PC-3 (cell line): ENCODE results near the gene PARVA. TPM values are rescaled to one million over a fixed set of nuclear protein-coding genes. Genes with fewer than 3 reads are reported as not detected.

Source experiments
- ATAC-seq: fragments of 200-7000 bp; cut with Tn5 transposase; 2 replicates; pipeline ENCODE4 v1.9.1; 2020; ENCODE audit warnings: mild to moderate bottlenecking, moderate library complexity
- BruUV-seq: library from RNA; stranded (reverse); fragments of 400-500 nt; replicated peaks from 2 replicates; lab custom pipeline; 2021; lab: Mats Ljungman, UMichigan
- CTCF ChIA-PET: fragments of 300-600 bp; sonication (Branson Sonifier 250); formaldehyde crosslinking; loops from one replicate; lab custom pipeline; 2022; ENCODE audit warnings: antibody characterized with exemption; lab: Charles Lee
- POLR2A ChIA-PET: fragments of 300-600 bp; sonication (Branson Sonifier 250); formaldehyde crosslinking; loops from one replicate; lab custom pipeline; 2022; ENCODE audit warnings: antibody characterized with exemption; ENCODE audit not compliant: unreplicated experiment; lab: Charles Lee
- DNase-seq: peaks from one replicate; pipeline ENCODE4 v3.0.0-alpha.2; 2015
- H2AFZ ChIP-seq: fragments of 300-600 bp; sonication (generic); 2 replicates; pipeline ENCODE4 v1.6.0; 2016; ENCODE audit warnings: antibody characterized with exemption, low read length
- H3F3A ChIP-seq: fragments of 300-600 bp; sonication (generic); one replicate; pipeline ENCODE4 v1.6.0; 2017; ENCODE audit warnings: antibody characterized with exemption, low read length, control low read depth, mild to moderate bottlenecking; ENCODE audit not compliant: unreplicated experiment
- H3K27ac ChIP-seq: fragments of 300-600 bp; sonication (generic); 2 replicates; pipeline ENCODE4 v1.5.1; 2016; ENCODE audit warnings: mild to moderate bottlenecking, low read length
- H3K27me3 ChIP-seq: fragments of 300-600 bp; sonication (generic); 2 replicates; pipeline ENCODE4 v1.6.1; 2016; ENCODE audit warnings: low read length, mixed read lengths
- H3K36me3 ChIP-seq: fragments of 300-600 bp; sonication (generic); 2 replicates; pipeline ENCODE4 v1.6.1; 2016; ENCODE audit warnings: low read depth, mixed run types, low read length, mixed read lengths
- H3K4me1 ChIP-seq: fragments of 300-600 bp; sonication (generic); 2 replicates; pipeline ENCODE4 v1.5.1; 2016; ENCODE audit warnings: low read length; ENCODE audit not compliant: insufficient read depth
- H3K4me2 ChIP-seq: fragments of 300-600 bp; sonication (generic); 2 replicates; pipeline ENCODE4 v1.6.0; 2016; ENCODE audit warnings: low read length
- H3K4me3 ChIP-seq: fragments of 300-600 bp; sonication (generic); 2 replicates; pipeline ENCODE4 v1.5.1; 2016; ENCODE audit warnings: mild to moderate bottlenecking, low read length, mixed read lengths
- H3K79me2 ChIP-seq: fragments of 300-600 bp; sonication (generic); 2 replicates; pipeline ENCODE4 v1.6.1; 2017; ENCODE audit warnings: low read length, mixed read lengths
- H3K9ac ChIP-seq: fragments of 300-600 bp; sonication (generic); 2 replicates; pipeline ENCODE4 v1.6.0; 2016; ENCODE audit warnings: mild to moderate bottlenecking, low read length
- H3K9me2 ChIP-seq: fragments of 300-600 bp; sonication (generic); replicated peaks from 2 replicates; pipeline ENCODE4 v1.6.1; 2016; ENCODE audit warnings: mixed run types, low read length, mixed read lengths
- H3K9me3 ChIP-seq: fragments of 300-600 bp; sonication (generic); 2 replicates; pipeline ENCODE4 v1.6.1; 2016; ENCODE audit warnings: low read length, mixed read lengths
- H4K20me1 ChIP-seq: fragments of 300-600 bp; sonication (generic); 2 replicates; pipeline ENCODE4 v1.6.1; 2016; ENCODE audit warnings: low read length, mixed read lengths
- CTCF ChIP-seq: fragments of 300-600 bp; sonication (generic); conservative IDR thresholded peaks from 2 replicates; pipeline ENCODE4 v1.5.1; 2017; ENCODE audit warnings: antibody characterized with exemption, low read depth, mild to moderate bottlenecking, low read length
- EZH2 ChIP-seq: fragments of 300-600 bp; sonication (generic); IDR thresholded peaks from one replicate; pipeline ENCODE4 v1.6.1; 2017; ENCODE audit warnings: antibody characterized with exemption, mild to moderate bottlenecking, low read length; ENCODE audit not compliant: unreplicated experiment
- EZH2phosphoT487 ChIP-seq: fragments of 300-600 bp; sonication (generic); IDR thresholded peaks from 2 replicates; pipeline ENCODE4 v1.6.1; 2018; ENCODE audit warnings: mild to moderate bottlenecking, antibody characterized with exemption, low read length, borderline replicate concordance
- intact Hi-C: fragments of 100-400 bp; cut with micrococcal nuclease; formaldehyde crosslinking; loops from 2 replicates; pipeline ENCODE4 v1.9.0; 2023
- total RNA-seq: library from RNA; depleted of rRNA; stranded (reverse); fragments of >200 nt; gene quantifications from 2 replicates; pipeline ENCODE4 v1.2.3, GENCODE V29; 2014

The PARVA gene
- total RNA-seq, 1 experiment from 2014 or later, result 13.5 TPM

- no peak overlapping the region for H3K27ac ChIP-seq
- no peak overlapping the region for H3K9ac ChIP-seq
- no peaks in the 10 kb centered on the region for H3K36me3 ChIP-seq
- H3K9me2 ChIP-seq, result no peaks in the 10 kb centered on the region
- peak overlapping the region; percentile 84; the same call in 1 of the 2 replicates for H3K4me3 ChIP-seq
- TF ChIP-seq CTCF (no peak), EZH2phosphoT487 (no peak), EZH2 (no peak)
- H2AFZ ChIP-seq, result peak overlapping the region; percentile 93; the same call in 1 of the 2 replicates
- POLR2A ChIA-PET, result interaction anchor here (0.5 kb wide), 1 partner anchor 212 kb away, joined by 3 read pairs; no protein-coding TSS in a partner anchor
- peaks cover 14% of the 10 kb centered on the region; the same call in 1 of the 2 replicates for H3K4me1 ChIP-seq
- ATAC-seq, result no peak
- no peaks in the 10 kb centered on the region for H3K27me3 ChIP-seq
- H3K4me2 ChIP-seq, result peak overlapping the region; percentile 84
- CTCF ChIA-PET, result interaction anchor here (0.6 to 1.8 kb wide), 2 partner anchors 44 to 45 kb away, joined by 4 to 6 read pairs; no protein-coding TSS in a partner anchor
- peaks cover 29% of the 10 kb centered on the region for H3K79me2 ChIP-seq
- H3F3A ChIP-seq, result no peaks in the 10 kb centered on the region
- intact Hi-C loops, result loop anchor here (5.0 kb wide), 1 partner anchor 89 kb away; no protein-coding TSS in a partner anchor
- H3K9me3 ChIP-seq, result no peaks in the 10 kb centered on the region
- no peaks in the 10 kb centered on the region for H4K20me1 ChIP-seq
- BruUV-seq, result TSS peak; percentile 81
- DNase-seq, result no peak
Observed at GRCh38 chr11:12376259-12377081, 901 bp upstream of the PARVA start.

GRCh38 chr11:12377824-12378593 is 638 bp downstream of the PARVA start:
- Histone ChIP-seq H3K27me3 (no peaks in the 10 kb centered on the region), H2AFZ (peak overlapping the region; percentile 93), H3K4me2 (peak overlapping the region; percentile 84), H3K79me2 (peaks cover 33% of the 10 kb centered on the region), H3K36me3 (no peaks in the 10 kb centered on the region), H3K27ac (peak overlapping the region; percentile 77), H3K9ac (peak overlapping the region; percentile 86), H3K4me1 (peaks cover 14% of the 10 kb centered on the region; the same call in 1 of the 2 replicates), H3F3A (no peaks in the 10 kb centered on the region), H3K9me3 (no peaks in the 10 kb centered on the region), H3K4me3 (peak overlapping the region; percentile 84), H4K20me1 (no peaks in the 10 kb centered on the region), H3K9me2 (no peaks in the 10 kb centered on the region)
- peak; percentile 84 for ATAC-seq
- ChIA-PET CTCF (interaction anchor here (0.9 to 1.8 kb wide), 2 partner anchors 47 to 89 kb away, joined by 3 to 6 read pairs; no protein-coding TSS in a partner anchor), POLR2A (no interaction called here)
- peak; percentile 83 for DNase-seq
- intact Hi-C loops, result loop anchor here (1.0 to 5.0 kb wide), 2 partner anchors 47 to 91 kb away; no protein-coding TSS in a partner anchor
- TF ChIP-seq CTCF, result no peak
- no peak for TF ChIP-seq EZH2
- no peak for TF ChIP-seq EZH2phosphoT487
- no TSS peak for BruUV-seq
